Thoracic aorta (tissue), 2 donors: ENCODE data around the gene FAM53B. TPM values are rescaled to one million over a fixed set of nuclear protein-coding genes. Genes with fewer than 3 reads are reported as not detected.

Experiments
- ATAC-seq: fragments of 150-250 bp; one replicate; pipeline ENCODE4 v1.8.0; 2017; ENCODE audit warnings: low read depth; ENCODE audit not compliant: insufficient number of reproducible peaks, low FRiP score
- DNase-seq: peaks from one replicate; pipeline ENCODE4 v3.0.0-alpha.2; 2020; ENCODE audit warnings: low spot score
- H3K27ac ChIP-seq, 2 donors: fragments of 200-600 bp; sonication (generic); 1 replicate in 1 of 2; 2 replicates in 1 of 2; pipeline ENCODE4 v1.5.1; 2016; ENCODE audit warnings: mild to moderate bottlenecking in 2 of 2, moderate library complexity in 2 of 2
- H3K27me3 ChIP-seq: fragments of 200-600 bp; sonication (generic); replicated peaks from 2 replicates; pipeline ENCODE4 v1.6.0; 2016; ENCODE audit warnings: mild to moderate bottlenecking; ENCODE audit not compliant: insufficient read depth
- H3K36me3 ChIP-seq: fragments of 200-600 bp; sonication (generic); one replicate; pipeline ENCODE4 v1.5.1; 2016
- H3K4me1 ChIP-seq, 2 donors: fragments of 200-600 bp; sonication (generic); 1 replicate in 1 of 2; 2 replicates in 1 of 2; pipeline versions ENCODE4 v1.5.1 to v1.6.0; 2016; ENCODE audit warnings: low read depth in 2 of 2, mild to moderate bottlenecking in 1 of 2; ENCODE audit not compliant: control insufficient read depth in 1 of 2
- H3K4me3 ChIP-seq: fragments of 200-600 bp; sonication (generic); 2 replicates; pipeline ENCODE4 v1.5.1; 2016; ENCODE audit warnings: mild to moderate bottlenecking
- H3K9me3 ChIP-seq: fragments of 200-600 bp; sonication (generic); 2 replicates; pipeline ENCODE4 v1.5.1; 2016
- total RNA-seq, 2 donors: library from RNA; depleted of rRNA; stranded (reverse); fragments of >200 nt; gene quantifications; one replicate each; pipeline versions ENCODE4 v1.1.0 to v1.2.3, GENCODE V29; 2016
- TF ChIP-seq, protein P1 (sequence below): fragments of 200-600 bp; sonication (generic); IDR thresholded peaks from one replicate; pipeline ENCODE4 v1.5.1; 2019; ENCODE audit warnings: antibody characterized with exemption

The FAM53B gene
- total RNA-seq, 2 donors from 2014 or later, result 26.6 to 49.5 TPM

DNA sequence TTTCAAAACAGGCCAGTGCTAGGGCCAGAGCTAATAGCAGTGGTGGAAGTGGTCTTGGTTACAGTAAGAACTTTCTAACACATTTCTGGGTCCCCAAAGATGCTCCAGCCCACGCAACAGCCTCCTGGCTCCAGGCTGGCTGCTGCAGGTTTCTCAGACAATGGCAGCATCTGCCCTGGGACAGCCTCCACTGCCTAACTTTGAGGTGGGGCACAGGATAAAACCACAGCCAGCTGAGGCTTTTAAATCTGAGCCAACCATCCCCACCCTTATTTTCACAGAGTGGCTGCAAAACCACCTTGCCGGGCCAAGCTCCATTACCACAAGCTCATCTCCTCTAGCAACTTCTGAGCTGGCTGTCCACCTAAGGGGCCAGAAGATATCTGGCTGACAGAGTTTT, 84.8 kb downstream of the FAM53B start:
- Histone ChIP-seq H3K9me3 (no peaks in the 10 kb centered on the region), H3K27ac (no peak overlapping the region), H3K36me3 (no peaks in the 10 kb centered on the region), H3K27me3 (no peaks in the 10 kb centered on the region), H3K4me3 (no peak overlapping the region), H3K4me1 (peaks cover 0 to 24% of the 10 kb centered on the region in 2 donors)
- no peak for DNase-seq
- TF ChIP-seq, protein P1, sequence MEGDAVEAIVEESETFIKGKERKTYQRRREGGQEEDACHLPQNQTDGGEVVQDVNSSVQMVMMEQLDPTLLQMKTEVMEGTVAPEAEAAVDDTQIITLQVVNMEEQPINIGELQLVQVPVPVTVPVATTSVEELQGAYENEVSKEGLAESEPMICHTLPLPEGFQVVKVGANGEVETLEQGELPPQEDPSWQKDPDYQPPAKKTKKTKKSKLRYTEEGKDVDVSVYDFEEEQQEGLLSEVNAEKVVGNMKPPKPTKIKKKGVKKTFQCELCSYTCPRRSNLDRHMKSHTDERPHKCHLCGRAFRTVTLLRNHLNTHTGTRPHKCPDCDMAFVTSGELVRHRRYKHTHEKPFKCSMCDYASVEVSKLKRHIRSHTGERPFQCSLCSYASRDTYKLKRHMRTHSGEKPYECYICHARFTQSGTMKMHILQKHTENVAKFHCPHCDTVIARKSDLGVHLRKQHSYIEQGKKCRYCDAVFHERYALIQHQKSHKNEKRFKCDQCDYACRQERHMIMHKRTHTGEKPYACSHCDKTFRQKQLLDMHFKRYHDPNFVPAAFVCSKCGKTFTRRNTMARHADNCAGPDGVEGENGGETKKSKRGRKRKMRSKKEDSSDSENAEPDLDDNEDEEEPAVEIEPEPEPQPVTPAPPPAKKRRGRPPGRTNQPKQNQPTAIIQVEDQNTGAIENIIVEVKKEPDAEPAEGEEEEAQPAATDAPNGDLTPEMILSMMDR, result no peak
- no peak for ATAC-seq

DNA sequence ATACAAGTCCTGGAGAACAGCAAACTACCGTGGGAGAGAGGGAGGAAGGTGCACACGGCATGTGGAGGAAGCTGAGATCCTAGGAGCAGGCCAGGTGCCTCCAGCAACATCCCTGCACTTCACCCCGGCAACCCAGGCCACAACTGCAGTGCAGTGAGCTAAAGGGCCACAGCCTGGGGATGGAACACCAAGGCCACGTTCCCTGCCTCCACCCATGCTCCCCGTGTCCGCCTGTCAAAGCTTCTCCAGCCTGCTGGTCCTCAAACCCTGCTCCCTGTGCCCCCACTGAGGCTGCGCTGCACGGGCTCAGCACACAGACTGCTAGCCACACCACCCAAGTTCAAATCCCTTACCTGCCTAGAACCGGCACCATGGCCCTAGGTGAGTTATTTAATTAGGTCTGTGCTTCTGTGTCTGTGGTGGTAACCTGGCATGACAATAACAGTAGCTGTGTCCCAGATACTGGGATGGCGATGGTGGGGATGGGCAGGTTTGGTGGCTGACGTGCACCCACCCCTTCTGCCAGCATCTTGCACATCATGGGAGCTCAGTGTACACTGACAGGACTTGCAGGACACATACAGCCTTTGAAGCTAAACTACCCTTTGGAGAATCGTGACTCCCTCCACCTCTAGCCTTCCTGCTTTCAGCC, 85.5 kb downstream of the FAM53B start:
- H3K4me3 ChIP-seq, result no peak overlapping the region
- no peak for ATAC-seq
- DNase-seq, result no peak
- no peaks in the 10 kb centered on the region for H3K9me3 ChIP-seq
- H3K27me3 ChIP-seq, result no peaks in the 10 kb centered on the region
- peaks cover 0 to 24% of the 10 kb centered on the region in 2 donors for H3K4me1 ChIP-seq
- H3K27ac ChIP-seq, result no peak overlapping the region
- no peaks in the 10 kb centered on the region for H3K36me3 ChIP-seq
- TF ChIP-seq, protein P1, result no peak

DNA sequence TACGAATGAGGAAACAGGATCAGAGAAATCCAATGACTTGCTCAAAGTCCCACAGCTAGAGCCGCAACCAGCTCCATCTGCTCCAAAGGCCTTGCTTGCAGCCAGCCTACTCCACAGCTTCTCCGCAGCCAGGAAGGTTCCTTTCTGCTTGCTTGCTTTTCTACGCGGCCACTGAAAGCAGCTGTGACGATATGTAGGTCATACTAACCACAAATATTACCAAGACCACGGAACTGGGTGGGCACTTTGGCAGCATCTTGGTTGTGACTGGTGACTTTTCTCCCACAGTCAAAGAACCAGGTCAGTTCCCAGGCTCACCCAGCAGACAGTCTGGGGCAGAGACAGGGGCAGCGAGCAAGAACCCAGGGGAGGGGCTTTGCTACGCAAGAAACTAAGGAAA, 86.4 kb downstream of the FAM53B start:
- Histone ChIP-seq H3K27ac (no peak overlapping the region), H3K4me3 (no peak overlapping the region), H3K27me3 (no peaks in the 10 kb centered on the region), H3K9me3 (no peaks in the 10 kb centered on the region), H3K4me1 (peaks cover 0 to 24% of the 10 kb centered on the region in 2 donors), H3K36me3 (no peaks in the 10 kb centered on the region)
- no peak for DNase-seq
- ATAC-seq, result no peak
- TF ChIP-seq, protein P1, result no peak

DNA sequence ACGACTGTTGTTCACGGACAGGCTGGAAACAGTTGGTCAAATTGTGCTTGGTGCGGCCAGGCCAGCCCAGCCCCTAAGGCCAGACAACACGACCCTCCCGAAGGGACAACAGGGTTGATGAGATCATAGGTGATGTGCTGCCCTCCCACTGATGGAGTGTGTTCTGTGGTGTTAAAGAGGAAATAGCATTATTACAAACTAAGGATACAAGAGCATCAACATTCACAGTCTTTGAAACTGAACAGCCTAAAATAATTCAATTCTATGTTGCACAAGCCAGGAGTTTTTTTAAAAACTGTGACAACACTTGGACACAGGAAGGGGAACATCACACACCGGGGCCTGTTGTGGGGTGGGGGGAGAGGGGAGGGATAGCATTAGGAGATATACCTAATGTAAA, 87.6 kb downstream of the FAM53B start:
- TF ChIP-seq, protein P1, result no peak
- Histone ChIP-seq H3K27me3 (no peaks in the 10 kb centered on the region), H3K27ac (no peak overlapping the region), H3K36me3 (no peaks in the 10 kb centered on the region), H3K4me3 (no peak overlapping the region), H3K4me1 (peaks cover 0 to 24% of the 10 kb centered on the region in 2 donors), H3K9me3 (no peaks in the 10 kb centered on the region)
- ATAC-seq (no peak), DNase-seq (no peak)

DNA sequence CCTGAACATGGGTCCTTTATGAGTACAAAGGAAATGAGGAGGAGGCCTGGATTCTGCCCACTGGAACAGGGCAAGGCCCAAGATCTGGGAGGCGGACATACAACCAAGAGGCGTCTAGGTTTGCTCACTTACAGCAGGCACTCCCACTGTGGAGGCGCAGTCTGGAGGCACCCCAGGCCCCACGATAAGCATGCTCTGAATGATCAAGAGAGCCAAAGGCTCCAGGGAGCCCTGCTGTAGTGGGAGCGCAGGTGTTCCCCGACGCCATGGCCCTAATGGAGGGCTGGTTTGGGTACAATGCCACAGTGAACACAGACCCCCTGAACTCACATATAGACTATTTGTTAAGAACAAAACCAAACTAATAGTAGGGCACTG, 88.1 kb downstream of the FAM53B start:
- Histone ChIP-seq H3K27ac (no peak overlapping the region), H3K36me3 (no peaks in the 10 kb centered on the region), H3K9me3 (no peaks in the 10 kb centered on the region), H3K27me3 (no peaks in the 10 kb centered on the region), H3K4me1 (peaks cover 0 to 24% of the 10 kb centered on the region in 2 donors), H3K4me3 (no peak overlapping the region)
- ATAC-seq, result no peak
- TF ChIP-seq, protein P1, result no peak
- no peak for DNase-seq
